Kidney (tissue), 14 donors: ENCODE results near the gene TXNL4A. TPM values are rescaled to one million over a fixed set of nuclear protein-coding genes. Genes with fewer than 3 reads are reported as not detected.
A peak's percentile ranks its signal among the peaks of the same experiment; 100 is the strongest.
"Not testable (repeated sequence)": the region's sequence is repeated elsewhere in the genome, so short reads cannot be mapped to it uniquely, and the experiment has no call there.

Experiments used
- DNase-seq, 5 donors: peaks; one replicate each; pipeline ENCODE4 v3.0.0-alpha.2; 2013 to 2020
- FAIRE-seq: peaks from 2 replicates; lab custom pipeline; 2012; peaks lifted over from hg19 to GRCh38; lab: Jason Lieb, UNC
- H3K27ac ChIP-seq, 2 donors: one replicate each; pipeline ENCODE4 v1.7.0; 2013; ENCODE audit warnings: low read depth in 2 of 2, low read length in 2 of 2, inconsistent platforms in 1 of 2
- H3K27me3 ChIP-seq: one replicate; pipeline ENCODE4 v1.7.1; 2013; ENCODE audit warnings: low read length, inconsistent platforms; ENCODE audit not compliant: control insufficient read depth, insufficient read depth
- H3K36me3 ChIP-seq, 3 donors: one replicate each; pipeline versions ENCODE4 v1.7.0 to v1.7.1; 2013; ENCODE audit warnings: low read length in 3 of 3, control low read depth in 1 of 3, inconsistent platforms in 1 of 3; ENCODE audit not compliant: insufficient read depth in 3 of 3, control insufficient read depth in 2 of 3
- H3K4me1 ChIP-seq, 3 donors: one replicate each; pipeline versions ENCODE4 v1.7.0 to v1.7.1; 2013; ENCODE audit warnings: low read length in 3 of 3, inconsistent platforms in 1 of 3, low read depth in 1 of 3; ENCODE audit not compliant: control insufficient read depth in 2 of 3, insufficient read depth in 2 of 3
- H3K4me3 ChIP-seq, 3 donors: one replicate each; pipeline versions ENCODE4 v1.7.0 to v1.8.1; 2013; ENCODE audit warnings: low read length in 3 of 3, control low read depth in 1 of 3, inconsistent platforms in 1 of 3
- H3K9ac ChIP-seq, 3 donors: one replicate each; pipeline versions ENCODE4 v1.7.0 to v1.7.1; 2013; ENCODE audit warnings: low read length in 3 of 3, control low read depth in 1 of 3, inconsistent platforms in 1 of 3
- H3K9me3 ChIP-seq, 3 donors: one replicate each; pipeline versions ENCODE4 v1.7.0 to v1.7.1; 2013; ENCODE audit warnings: low read length in 3 of 3, control low read depth in 1 of 3, inconsistent platforms in 1 of 3; ENCODE audit not compliant: control insufficient read depth in 2 of 3, insufficient read depth in 1 of 3
- CTCF ChIP-seq: IDR thresholded peaks from 3 replicates; pipeline ENCODE4 v1.5.1; 2012; ENCODE audit warnings: mild to moderate bottlenecking, moderate library complexity, borderline replicate concordance; ENCODE audit not compliant: insufficient read depth; ENCODE audit errors: extremely low read depth
- intact Hi-C: fragments of 100-400 bp; cut with DNase I; formaldehyde crosslinking; loops from one replicate; pipeline ENCODE4 v1.11.1; 2022
- polyA plus RNA-seq: library from polyadenylated mRNA; stranded (reverse); fragments of 350-450 nt; fragmentation: Illumina TruSeq; extraction: RNeasy Lipid Tissue Mini Kit (QIAGEN cat#74804); gene quantifications from one replicate; pipeline ENCODE4 v1.2.3, GENCODE V29; 2014; ENCODE audit warnings: low read depth, low replicate concordance; ENCODE audit not compliant: insufficient read depth
- total RNA-seq: library from RNA; stranded (reverse); fragmentation: NEBNext Ultra II Directional; extraction: Animal tissue kit (Norgen Biotek cat#: 25700); gene quantifications from one replicate; pipeline ENCODE4 v1.2.1, GENCODE V29; 2021
- donor health status: control.
- donor health status: control.
- donor health status: control.
- donor health status: control.
- donor health status: control.
- donor health status: DM: yes; HTN: yes; CAD: no.
- donor health status: Normal renal cell carcinoma (clear cell type).

The TXNL4A gene
- total and polyA plus RNA-seq, 2 donors from 2014 or later, result 76.7 to 178 TPM

DNA sequence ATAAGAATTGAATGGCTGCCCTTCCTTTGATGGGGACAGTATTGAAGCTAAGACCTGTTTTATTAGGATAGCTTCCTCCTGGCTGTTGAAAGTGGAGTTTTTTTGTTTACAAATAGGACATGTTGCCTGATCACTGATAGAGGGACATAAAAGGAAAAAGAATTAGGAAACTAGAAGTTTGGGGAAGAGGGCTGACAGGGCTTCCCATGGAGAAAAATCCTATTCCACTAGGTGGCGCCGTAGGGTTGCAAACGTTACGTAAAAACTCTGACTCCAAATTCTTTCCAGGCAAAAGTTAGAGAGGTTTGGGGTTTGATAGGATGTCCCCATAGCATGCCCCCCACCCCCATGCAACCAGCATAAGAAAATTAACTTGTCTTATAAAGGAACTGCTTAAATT, 34.8 kb upstream of the TXNL4A start:
- H3K27ac ChIP-seq, result no peak overlapping the region
- no peak for FAIRE-seq
- no peaks in the 10 kb centered on the region for H3K36me3 ChIP-seq
- intact Hi-C loops, result no loop called here
- no peak overlapping the region for H3K4me3 ChIP-seq
- TF ChIP-seq CTCF, result no peak
- DNase-seq, result no peak
- peaks cover 4 to 73% (median 26%) of the 10 kb centered on the region in 3 donors for H3K9me3 ChIP-seq
- no peaks in the 10 kb centered on the region for H3K4me1 ChIP-seq
- H3K9ac ChIP-seq, result no peak overlapping the region
- H3K27me3 ChIP-seq, result no peaks in the 10 kb centered on the region

DNA sequence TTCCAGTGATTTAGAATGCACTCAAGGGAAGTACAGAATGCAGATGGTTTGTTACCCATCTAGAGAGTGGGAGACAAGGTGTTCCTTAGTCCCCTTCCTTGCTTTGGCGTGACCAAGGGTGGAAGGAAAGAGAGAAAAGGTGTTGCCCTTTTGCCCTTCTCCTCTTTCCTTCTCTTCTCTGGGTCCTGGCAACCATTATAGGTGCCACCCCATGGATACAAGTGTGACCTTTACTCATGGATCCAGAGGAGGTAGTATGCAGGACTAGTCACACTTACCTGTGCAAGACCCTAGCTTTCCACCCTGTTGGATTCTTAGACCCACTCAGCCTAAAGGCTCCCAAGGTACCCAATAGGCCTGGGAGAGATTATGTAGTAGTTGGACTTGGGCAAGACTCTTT, 34.2 kb upstream of the TXNL4A start:
- no peak for FAIRE-seq
- Histone ChIP-seq H3K27ac (no peak overlapping the region), H3K36me3 (no peaks in the 10 kb centered on the region), H3K9ac (no peak overlapping the region), H3K27me3 (no peaks in the 10 kb centered on the region), H3K4me3 (no peak overlapping the region), H3K9me3 (peaks cover 4 to 73% (median 26%) of the 10 kb centered on the region in 3 donors), H3K4me1 (no peaks in the 10 kb centered on the region)
- peak in 2 of 5 donors; percentile 14 to 28 for DNase-seq
- intact Hi-C loops, result no loop called here
- no peak for TF ChIP-seq CTCF

- TF ChIP-seq CTCF, result no peak
- no peaks in the 10 kb centered on the region for H3K36me3 ChIP-seq
- no peaks in the 10 kb centered on the region for H3K27me3 ChIP-seq
- H3K9ac ChIP-seq, result no peak overlapping the region
- FAIRE-seq (no peak), DNase-seq (no peak)
- H3K9me3 ChIP-seq, result peaks cover 0 to 3% (median 2%) of the 10 kb centered on the region in 3 donors
- H3K4me1 ChIP-seq, result no peaks in the 10 kb centered on the region
- H3K27ac ChIP-seq, result no peak overlapping the region
- intact Hi-C loops, result no loop called here
- H3K4me3 ChIP-seq, result no peak overlapping the region
These were observed 24.4 kb upstream of the TXNL4A start for GRCh38 chr18:80012714-80013113.

DNA sequence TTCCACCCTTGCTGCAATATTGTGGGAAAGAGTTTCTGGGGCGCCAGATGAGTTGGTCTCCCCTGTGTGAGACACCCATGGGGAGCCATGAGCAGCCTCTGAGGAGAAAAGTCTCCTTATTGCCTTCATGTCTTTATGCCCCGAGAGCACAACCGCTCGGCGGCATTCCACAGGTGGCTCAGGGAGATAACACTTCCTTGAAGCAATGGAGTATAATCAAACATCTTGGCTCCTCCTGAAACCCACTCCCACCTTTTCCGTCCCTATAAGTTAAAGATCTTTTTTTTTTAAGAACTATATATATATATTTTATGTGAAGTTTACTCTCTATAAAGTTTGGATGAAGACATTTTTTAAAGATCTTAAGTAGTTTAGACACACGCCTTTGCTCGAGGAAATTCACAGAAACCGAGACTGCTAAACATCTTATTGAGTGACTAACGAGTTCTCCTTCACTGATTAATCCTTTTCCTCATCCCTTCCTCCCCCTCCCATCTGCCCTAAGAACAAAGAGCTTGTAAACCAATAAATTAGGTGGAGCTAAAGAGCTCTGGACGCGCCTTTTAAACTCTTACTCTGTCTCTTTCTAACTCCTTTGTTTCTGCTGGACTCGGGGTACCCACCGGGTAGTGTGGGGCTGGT, 23.3 kb upstream of the TXNL4A start:
- H3K9ac ChIP-seq, H3K4me1 ChIP-seq, intact Hi-C loops, H3K36me3 ChIP-seq, H3K27me3 ChIP-seq, FAIRE-seq, H3K4me3 ChIP-seq, H3K27ac ChIP-seq, DNase-seq, H3K9me3 ChIP-seq: not testable (repeated sequence)
